Measurements from ENCODE around the gene TXN2. TPM values are rescaled to one million over a fixed set of nuclear protein-coding genes. Genes with fewer than 3 reads are reported as not detected.

The TXN2 gene
- total RNA-seq, 1 experiment from 2014 or later = 58.6 TPM

- Histone ChIP-seq H4K20me1 (ENCODE audit: control insufficient read depth, insufficient read depth, insufficient read length) (no peaks in the 10 kb centered on the region), H3K56ac (ENCODE audit: insufficient read length, low read depth, low read length) (no peak overlapping the region), H2AK5ac (ENCODE audit: insufficient read length, low read length) (no peak overlapping the region), H3T11ph (ENCODE audit: low read length) (no peak overlapping the region), H3K9ac (ENCODE audit: extremely low read depth, insufficient read length, low read length) (no peak overlapping the region), H4K91ac (ENCODE audit: insufficient read length, low read depth, low read length) (no peak overlapping the region), H3K9me3 (ENCODE audit: control insufficient read depth, low read depth, low read length) (no peaks in the 10 kb centered on the region), H2BK120ac (ENCODE audit: low read depth, low read length, poor library complexity, severe bottlenecking) (no peak overlapping the region), H2BK5ac (ENCODE audit: insufficient read length, low read length) (no peak overlapping the region), H3K4me1 (ENCODE audit: insufficient read depth, low read length) (no peaks in the 10 kb centered on the region), H3K79me1 (ENCODE audit: insufficient read depth, low read depth, low read length, poor library complexity, severe bottlenecking) (no peaks in the 10 kb centered on the region), H2BK12ac (ENCODE audit: insufficient read length, low read depth, low read length) (no peak overlapping the region), H3K23ac (ENCODE audit: insufficient read length, low read depth, low read length) (no peak overlapping the region), H3K18ac (ENCODE audit: insufficient read length, low read depth, low read length) (no peak overlapping the region), H4K5ac (ENCODE audit: insufficient read length, low read depth, low read length) (no peak overlapping the region), H3K79me2 (ENCODE audit: insufficient read depth, low read length) (no peaks in the 10 kb centered on the region), H3K23me2 (ENCODE audit: insufficient read length, low read depth, low read length, poor library complexity, severe bottlenecking) (no peaks in the 10 kb centered on the region), H4K8ac (replicated peaks; ENCODE audit: insufficient read length, low read depth, low read length) (no peak overlapping the region), H2AFZ (ENCODE audit: low read length) (no peak overlapping the region), H3K4ac (ENCODE audit: low read depth, low read length) (no peak overlapping the region), H2BK20ac (ENCODE audit: low read depth, low read length, poor library complexity, severe bottlenecking) (no peak overlapping the region), H3K27ac (ENCODE audit: insufficient read length, low read depth, low read length) (no peak overlapping the region), H3K27me3 (ENCODE audit: insufficient read depth, low read length) (no peaks in the 10 kb centered on the region), H2BK15ac (ENCODE audit: low read depth, low read length) (no peak overlapping the region), H3K4me2 (ENCODE audit: insufficient read depth, insufficient read length, low read length) (no peak overlapping the region), H3K14ac (ENCODE audit: insufficient read depth, low read length) (no peak overlapping the region)
- H3K27me3 Mint-ChIP-seq (ENCODE audit: low read depth) = peaks cover 8% of the 10 kb centered on the region
- H3K9me3 Mint-ChIP-seq = no peaks in the 10 kb centered on the region; a peak in 1 of 5 replicates
- H3K27ac Mint-ChIP-seq = peak overlapping the region in 1 of 3 experiments; percentile 4; a peak in 1 of 7 replicates
- DNase-seq = no peak
- no CpG with 5 or more reads among the region's 4 CpGs for WGBS (ENCODE audit: extremely low coverage, insufficient read length, low lambda C conversion rate)
- H3K36me3 Mint-ChIP-seq (ENCODE audit: insufficient read depth in 1 of 3, low read depth in 3 of 3) = peaks cover 60 to 79% (median 76%) of the 10 kb centered on the region in 3 experiments
- H3K4me1 Mint-ChIP-seq = no peaks in the 10 kb centered on the region
- TF ChIP-seq, protein P1, sequence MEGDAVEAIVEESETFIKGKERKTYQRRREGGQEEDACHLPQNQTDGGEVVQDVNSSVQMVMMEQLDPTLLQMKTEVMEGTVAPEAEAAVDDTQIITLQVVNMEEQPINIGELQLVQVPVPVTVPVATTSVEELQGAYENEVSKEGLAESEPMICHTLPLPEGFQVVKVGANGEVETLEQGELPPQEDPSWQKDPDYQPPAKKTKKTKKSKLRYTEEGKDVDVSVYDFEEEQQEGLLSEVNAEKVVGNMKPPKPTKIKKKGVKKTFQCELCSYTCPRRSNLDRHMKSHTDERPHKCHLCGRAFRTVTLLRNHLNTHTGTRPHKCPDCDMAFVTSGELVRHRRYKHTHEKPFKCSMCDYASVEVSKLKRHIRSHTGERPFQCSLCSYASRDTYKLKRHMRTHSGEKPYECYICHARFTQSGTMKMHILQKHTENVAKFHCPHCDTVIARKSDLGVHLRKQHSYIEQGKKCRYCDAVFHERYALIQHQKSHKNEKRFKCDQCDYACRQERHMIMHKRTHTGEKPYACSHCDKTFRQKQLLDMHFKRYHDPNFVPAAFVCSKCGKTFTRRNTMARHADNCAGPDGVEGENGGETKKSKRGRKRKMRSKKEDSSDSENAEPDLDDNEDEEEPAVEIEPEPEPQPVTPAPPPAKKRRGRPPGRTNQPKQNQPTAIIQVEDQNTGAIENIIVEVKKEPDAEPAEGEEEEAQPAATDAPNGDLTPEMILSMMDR (conservative IDR thresholded peaks at IDR 0.05) = no peak
- no peak overlapping the region for H3K4me3 Mint-ChIP-seq
Observed at GRCh38 chr22:36512991-36513390, 31.6 kb upstream of the TXN2 start.
